ENCODE measurements around the gene SMIM35. TPM values are rescaled to one million over a fixed set of nuclear protein-coding genes. Genes with fewer than 3 reads are reported as not detected.

SMIM35 gene
- total and polyA plus RNA-seq, 9 donors, result 0.08 TPM; not detected in 8

DNA sequence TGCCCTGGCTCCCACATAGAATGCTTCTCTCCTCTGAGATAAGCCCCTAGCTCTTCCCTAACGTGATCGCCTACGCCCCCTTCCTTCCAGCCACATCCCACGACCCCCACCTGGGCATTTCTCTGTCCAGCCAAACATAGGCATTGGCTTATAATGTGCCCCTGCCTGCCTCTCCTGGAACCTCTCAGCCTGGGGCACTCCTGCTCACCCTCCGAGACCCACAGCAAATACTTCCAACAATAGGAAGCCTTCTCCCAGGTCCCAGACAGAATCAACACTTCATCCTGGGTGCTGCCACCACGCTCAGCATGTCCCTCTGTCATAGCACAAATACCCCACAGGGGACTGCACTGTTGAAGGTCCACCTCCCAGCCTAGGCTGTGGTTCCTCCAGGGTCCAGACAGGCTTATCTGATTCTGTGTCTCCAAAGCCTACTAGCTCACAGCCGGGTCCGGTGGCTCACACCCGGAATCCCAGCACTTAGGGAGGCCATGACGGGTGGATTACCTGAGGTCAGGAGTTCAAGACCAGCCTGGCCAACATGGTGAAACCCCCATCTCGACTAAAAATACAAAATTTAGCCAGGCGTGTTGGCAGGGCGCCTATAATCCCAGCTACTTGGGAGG, 34.1 kb downstream of the SMIM35 start:
- Histone ChIP-seq H3K27ac (no peak overlapping the region), H3K4me1 (ENCODE audit: insufficient read depth) (no peaks in the 10 kb centered on the region), H3K9me3 (no peaks in the 10 kb centered on the region), H3K4me3 (no peak overlapping the region), H3K27me3 (no peaks in the 10 kb centered on the region), H3K36me3 (no peaks in the 10 kb centered on the region)
- TF ChIP-seq EP300 (IDR thresholded peaks at IDR 0.05), result no peak
- TF ChIP-seq POLR2A (IDR thresholded peaks at IDR 0.05), result no peak
- TF ChIP-seq, protein P1, sequence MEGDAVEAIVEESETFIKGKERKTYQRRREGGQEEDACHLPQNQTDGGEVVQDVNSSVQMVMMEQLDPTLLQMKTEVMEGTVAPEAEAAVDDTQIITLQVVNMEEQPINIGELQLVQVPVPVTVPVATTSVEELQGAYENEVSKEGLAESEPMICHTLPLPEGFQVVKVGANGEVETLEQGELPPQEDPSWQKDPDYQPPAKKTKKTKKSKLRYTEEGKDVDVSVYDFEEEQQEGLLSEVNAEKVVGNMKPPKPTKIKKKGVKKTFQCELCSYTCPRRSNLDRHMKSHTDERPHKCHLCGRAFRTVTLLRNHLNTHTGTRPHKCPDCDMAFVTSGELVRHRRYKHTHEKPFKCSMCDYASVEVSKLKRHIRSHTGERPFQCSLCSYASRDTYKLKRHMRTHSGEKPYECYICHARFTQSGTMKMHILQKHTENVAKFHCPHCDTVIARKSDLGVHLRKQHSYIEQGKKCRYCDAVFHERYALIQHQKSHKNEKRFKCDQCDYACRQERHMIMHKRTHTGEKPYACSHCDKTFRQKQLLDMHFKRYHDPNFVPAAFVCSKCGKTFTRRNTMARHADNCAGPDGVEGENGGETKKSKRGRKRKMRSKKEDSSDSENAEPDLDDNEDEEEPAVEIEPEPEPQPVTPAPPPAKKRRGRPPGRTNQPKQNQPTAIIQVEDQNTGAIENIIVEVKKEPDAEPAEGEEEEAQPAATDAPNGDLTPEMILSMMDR (IDR thresholded peaks at IDR 0.05), result no peak
- intact Hi-C loops (cut with DNase I), result loop anchor here (5.0 to 10.0 kb wide), 4 partner anchors 210 to 625 kb away; no protein-coding TSS in a partner anchor
- 64 to 70% (median 68%) methylated on average over 13 of the region's 13 CpGs for WGBS, 3 donors
- DNase-seq, result no peak

DNA sequence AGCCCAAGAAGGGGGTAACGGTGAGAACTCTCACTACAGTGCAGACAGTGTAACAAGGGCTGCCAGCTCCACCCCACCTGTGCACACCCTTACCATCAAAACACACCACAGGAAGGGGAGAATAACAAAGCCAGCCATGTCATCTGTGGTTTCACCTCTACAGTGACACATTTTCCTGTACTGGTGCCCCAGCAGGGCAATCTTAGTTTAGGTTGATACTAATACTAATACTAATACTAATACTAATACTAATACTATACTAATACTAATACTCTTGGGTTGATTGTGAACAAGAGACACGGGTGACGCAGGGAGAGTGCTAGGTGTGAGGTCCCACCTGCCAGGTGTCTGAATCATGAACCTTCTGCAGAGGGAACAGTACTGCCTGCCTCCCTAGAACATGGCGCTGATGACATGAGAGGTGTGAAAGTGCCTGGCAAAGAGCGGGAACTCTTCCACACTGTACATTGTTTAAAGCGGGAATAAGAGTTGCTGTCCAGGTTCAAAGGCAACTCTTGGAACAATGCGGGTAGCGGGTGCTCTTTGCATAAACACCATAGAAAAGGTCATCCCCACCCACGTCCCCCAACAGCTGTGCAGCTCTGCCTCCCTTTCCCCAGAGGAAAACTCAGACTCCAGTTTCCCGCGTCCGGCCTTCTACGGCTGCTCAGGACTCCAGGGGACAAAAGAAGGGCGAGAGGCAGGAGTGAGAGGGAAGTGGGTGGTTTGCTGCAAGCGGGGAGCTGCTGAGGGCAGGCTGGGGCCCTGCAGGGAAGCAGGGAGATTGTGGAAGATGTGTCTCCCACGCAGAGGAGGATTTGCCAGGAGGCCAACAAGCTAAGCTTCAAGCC, 34.9 kb downstream of the SMIM35 start:
- no peak overlapping the region for H3K4me3 ChIP-seq
- H3K36me3 ChIP-seq, result no peaks in the 10 kb centered on the region
- 44 to 62% (median 59%) methylated on average over 16 of the region's 16 CpGs for WGBS, 3 donors
- DNase-seq, result no peak
- H3K4me1 ChIP-seq (ENCODE audit: insufficient read depth), result no peaks in the 10 kb centered on the region
- no peaks in the 10 kb centered on the region for H3K27me3 ChIP-seq
- intact Hi-C loops (cut with DNase I), result loop anchor here (5.0 to 10.0 kb wide), 4 partner anchors 210 to 625 kb away; no protein-coding TSS in a partner anchor
- TF ChIP-seq, protein P1 (IDR thresholded peaks at IDR 0.05), result no peak
- TF ChIP-seq POLR2A (IDR thresholded peaks at IDR 0.05) (no peak), EP300 (IDR thresholded peaks at IDR 0.05) (no peak)
- no peaks in the 10 kb centered on the region for H3K9me3 ChIP-seq
- H3K27ac ChIP-seq, result no peak overlapping the region

DNA sequence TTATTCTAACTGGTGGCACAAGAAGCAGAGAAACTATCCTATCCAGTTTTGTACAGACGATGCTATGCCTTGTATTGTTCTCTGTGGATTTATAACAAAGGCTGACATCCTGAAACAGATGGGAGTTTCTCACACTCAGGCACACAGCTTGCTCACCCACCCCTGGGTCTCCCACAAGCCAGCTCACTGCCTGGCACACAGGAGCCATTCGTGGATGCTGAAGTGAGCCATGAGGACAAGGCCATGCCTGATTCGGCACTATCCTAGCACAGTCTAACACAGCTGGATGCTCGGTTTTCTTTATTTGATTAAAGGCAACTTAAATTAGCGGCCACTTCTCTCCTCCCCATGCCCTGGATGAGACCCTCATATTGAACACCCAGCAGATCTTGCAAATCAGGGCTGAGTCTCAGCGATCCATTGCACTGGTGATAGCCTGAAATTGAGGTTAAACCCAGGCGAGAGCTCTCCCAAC, 35.6 kb downstream of the SMIM35 start:
- no peaks in the 10 kb centered on the region for H3K9me3 ChIP-seq
- intact Hi-C loops (cut with DNase I), result loop anchor here (5.0 to 10.0 kb wide), 4 partner anchors 209 to 624 kb away; no protein-coding TSS in a partner anchor
- H3K4me1 ChIP-seq (ENCODE audit: insufficient read depth), result no peaks in the 10 kb centered on the region
- no peaks in the 10 kb centered on the region for H3K27me3 ChIP-seq
- TF ChIP-seq EP300 (IDR thresholded peaks at IDR 0.05), result no peak
- no peak for TF ChIP-seq POLR2A (IDR thresholded peaks at IDR 0.05)
- TF ChIP-seq, protein P1 (IDR thresholded peaks at IDR 0.05), result no peak
- 77 to 85% (median 78%) methylated on average over 7 of the region's 7 CpGs for WGBS, 3 donors
- H3K4me3 ChIP-seq, result no peak overlapping the region
- no peaks in the 10 kb centered on the region for H3K36me3 ChIP-seq
- DNase-seq, result no peak
- no peak overlapping the region for H3K27ac ChIP-seq

DNA sequence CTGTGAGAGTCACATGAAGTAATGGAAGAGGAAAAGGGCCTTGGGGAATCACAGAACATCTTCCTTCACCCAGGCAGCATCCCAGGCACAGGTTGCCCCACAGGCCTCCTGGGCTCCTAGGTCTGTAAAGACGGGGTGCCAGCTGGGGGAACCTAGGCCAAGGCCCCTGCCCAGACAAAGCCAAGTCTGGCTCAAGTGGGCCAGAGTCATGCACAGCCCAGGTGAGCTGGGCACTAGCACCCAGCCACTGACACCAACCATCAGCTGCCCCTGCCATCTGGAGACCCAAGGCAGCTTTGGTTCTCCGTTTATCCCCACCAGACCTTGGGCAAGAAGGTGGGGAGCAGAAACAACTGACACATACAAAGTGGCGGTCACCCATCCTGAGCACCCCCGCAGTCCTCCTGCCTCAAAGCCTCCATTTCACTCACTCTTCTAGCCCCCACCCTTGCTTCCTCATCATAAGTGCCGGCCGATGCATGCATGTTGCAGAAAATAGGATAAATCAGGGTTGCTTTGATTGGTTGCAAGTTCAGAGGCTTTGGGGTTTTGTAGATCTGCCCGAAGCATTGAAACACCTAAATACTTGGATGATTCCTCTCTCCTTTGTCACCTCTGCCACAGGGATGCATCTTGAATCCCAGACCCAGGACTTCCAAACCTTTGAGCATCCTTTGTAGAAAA, 36.4 kb downstream of the SMIM35 start:
- WGBS, 3 donors, result 92 to 100% (median 95%) methylated on average over 7 of the region's 7 CpGs
- Histone ChIP-seq H3K27me3 (no peaks in the 10 kb centered on the region), H3K4me3 (no peak overlapping the region), H3K4me1 (ENCODE audit: insufficient read depth) (no peaks in the 10 kb centered on the region), H3K9me3 (no peaks in the 10 kb centered on the region), H3K36me3 (no peaks in the 10 kb centered on the region), H3K27ac (no peak overlapping the region)
- TF ChIP-seq POLR2A (IDR thresholded peaks at IDR 0.05) (no peak), EP300 (IDR thresholded peaks at IDR 0.05) (no peak)
- TF ChIP-seq, protein P1 (IDR thresholded peaks at IDR 0.05), result no peak
- DNase-seq, result no peak
- intact Hi-C loops (cut with DNase I), result loop anchor here (5.0 to 10.0 kb wide), 4 partner anchors 208 to 623 kb away; no protein-coding TSS in a partner anchor
